ENCODE measurements around the gene SDR42E2.

DNA sequence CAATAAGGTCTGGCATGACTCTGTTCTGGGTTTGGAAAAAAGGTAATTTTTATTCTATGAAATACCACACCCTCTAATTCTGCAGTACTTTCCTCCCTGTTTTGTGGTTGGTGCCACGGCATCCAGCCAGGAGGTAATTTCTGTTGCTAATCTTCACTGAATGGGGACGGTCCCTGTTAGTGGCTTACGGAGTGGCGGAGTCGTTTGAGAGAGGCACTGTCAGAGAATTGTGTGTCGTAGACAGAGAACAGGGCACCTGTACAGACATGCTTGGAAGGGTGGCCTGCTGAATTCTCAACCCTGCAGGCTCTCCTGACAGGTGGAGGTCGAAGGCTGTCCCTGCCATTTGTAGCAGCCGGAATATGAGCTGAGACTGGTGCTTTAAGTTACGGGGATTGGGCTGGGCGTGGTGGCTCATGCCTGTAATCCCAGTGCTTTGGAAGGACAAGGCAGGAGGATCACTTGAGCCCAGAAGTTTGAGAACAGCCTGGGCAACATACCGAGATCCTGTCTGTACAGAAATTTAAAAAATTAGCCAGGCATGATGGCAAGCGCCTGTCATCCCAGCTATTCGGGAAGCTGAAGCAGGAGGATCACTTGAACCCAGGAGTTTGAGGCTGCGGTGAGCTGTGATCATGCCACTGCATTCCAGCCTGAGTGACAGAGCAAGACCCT lies 77.0 kb downstream of the SDR42E2 start:
- TF ChIP-seq, protein P1, sequence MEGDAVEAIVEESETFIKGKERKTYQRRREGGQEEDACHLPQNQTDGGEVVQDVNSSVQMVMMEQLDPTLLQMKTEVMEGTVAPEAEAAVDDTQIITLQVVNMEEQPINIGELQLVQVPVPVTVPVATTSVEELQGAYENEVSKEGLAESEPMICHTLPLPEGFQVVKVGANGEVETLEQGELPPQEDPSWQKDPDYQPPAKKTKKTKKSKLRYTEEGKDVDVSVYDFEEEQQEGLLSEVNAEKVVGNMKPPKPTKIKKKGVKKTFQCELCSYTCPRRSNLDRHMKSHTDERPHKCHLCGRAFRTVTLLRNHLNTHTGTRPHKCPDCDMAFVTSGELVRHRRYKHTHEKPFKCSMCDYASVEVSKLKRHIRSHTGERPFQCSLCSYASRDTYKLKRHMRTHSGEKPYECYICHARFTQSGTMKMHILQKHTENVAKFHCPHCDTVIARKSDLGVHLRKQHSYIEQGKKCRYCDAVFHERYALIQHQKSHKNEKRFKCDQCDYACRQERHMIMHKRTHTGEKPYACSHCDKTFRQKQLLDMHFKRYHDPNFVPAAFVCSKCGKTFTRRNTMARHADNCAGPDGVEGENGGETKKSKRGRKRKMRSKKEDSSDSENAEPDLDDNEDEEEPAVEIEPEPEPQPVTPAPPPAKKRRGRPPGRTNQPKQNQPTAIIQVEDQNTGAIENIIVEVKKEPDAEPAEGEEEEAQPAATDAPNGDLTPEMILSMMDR (tag by site-specific recombination; IDR thresholded peaks at IDR 0.05): no peak
- TF ChIP-seq TRIM28 (IDR thresholded peaks at IDR 0.05; ENCODE audit: borderline replicate concordance, low read length) (no peak), YY1 (tag by site-specific recombination; IDR thresholded peaks at IDR 0.05) (no peak), TCF7L2 (IDR thresholded peaks at IDR 0.05; ENCODE audit: borderline replicate concordance, low read depth, low read length) (no peak), KLF8 (tag by site-specific recombination; IDR thresholded peaks at IDR 0.05) (no peak), KLF9 (tag by site-specific recombination; IDR thresholded peaks at IDR 0.05; ENCODE audit: low read depth) (no peak), ZNF324 (tag by site-specific recombination; IDR thresholded peaks at IDR 0.05) (no peak), ZNF350 (tag by site-specific recombination; IDR thresholded peaks at IDR 0.05) (no peak), ZNF114 (tag by site-specific recombination; IDR thresholded peaks at IDR 0.05) (no peak)
- TF ChIP-seq, protein P2, sequence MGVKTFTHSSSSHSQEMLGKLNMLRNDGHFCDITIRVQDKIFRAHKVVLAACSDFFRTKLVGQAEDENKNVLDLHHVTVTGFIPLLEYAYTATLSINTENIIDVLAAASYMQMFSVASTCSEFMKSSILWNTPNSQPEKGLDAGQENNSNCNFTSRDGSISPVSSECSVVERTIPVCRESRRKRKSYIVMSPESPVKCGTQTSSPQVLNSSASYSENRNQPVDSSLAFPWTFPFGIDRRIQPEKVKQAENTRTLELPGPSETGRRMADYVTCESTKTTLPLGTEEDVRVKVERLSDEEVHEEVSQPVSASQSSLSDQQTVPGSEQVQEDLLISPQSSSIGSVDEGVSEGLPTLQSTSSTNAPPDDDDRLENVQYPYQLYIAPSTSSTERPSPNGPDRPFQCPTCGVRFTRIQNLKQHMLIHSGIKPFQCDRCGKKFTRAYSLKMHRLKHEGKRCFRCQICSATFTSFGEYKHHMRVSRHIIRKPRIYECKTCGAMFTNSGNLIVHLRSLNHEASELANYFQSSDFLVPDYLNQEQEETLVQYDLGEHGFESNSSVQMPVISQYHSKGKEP (tag by site-specific recombination; IDR thresholded peaks at IDR 0.05): no peak
- TF ChIP-seq, protein P3, sequence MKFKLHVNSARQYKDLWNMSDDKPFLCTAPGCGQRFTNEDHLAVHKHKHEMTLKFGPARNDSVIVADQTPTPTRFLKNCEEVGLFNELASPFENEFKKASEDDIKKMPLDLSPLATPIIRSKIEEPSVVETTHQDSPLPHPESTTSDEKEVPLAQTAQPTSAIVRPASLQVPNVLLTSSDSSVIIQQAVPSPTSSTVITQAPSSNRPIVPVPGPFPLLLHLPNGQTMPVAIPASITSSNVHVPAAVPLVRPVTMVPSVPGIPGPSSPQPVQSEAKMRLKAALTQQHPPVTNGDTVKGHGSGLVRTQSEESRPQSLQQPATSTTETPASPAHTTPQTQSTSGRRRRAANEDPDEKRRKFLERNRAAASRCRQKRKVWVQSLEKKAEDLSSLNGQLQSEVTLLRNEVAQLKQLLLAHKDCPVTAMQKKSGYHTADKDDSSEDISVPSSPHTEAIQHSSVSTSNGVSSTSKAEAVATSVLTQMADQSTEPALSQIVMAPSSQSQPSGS (tag by site-specific recombination; IDR thresholded peaks at IDR 0.05; ENCODE audit: low read depth): no peak
- TF ChIP-seq, protein P4, sequence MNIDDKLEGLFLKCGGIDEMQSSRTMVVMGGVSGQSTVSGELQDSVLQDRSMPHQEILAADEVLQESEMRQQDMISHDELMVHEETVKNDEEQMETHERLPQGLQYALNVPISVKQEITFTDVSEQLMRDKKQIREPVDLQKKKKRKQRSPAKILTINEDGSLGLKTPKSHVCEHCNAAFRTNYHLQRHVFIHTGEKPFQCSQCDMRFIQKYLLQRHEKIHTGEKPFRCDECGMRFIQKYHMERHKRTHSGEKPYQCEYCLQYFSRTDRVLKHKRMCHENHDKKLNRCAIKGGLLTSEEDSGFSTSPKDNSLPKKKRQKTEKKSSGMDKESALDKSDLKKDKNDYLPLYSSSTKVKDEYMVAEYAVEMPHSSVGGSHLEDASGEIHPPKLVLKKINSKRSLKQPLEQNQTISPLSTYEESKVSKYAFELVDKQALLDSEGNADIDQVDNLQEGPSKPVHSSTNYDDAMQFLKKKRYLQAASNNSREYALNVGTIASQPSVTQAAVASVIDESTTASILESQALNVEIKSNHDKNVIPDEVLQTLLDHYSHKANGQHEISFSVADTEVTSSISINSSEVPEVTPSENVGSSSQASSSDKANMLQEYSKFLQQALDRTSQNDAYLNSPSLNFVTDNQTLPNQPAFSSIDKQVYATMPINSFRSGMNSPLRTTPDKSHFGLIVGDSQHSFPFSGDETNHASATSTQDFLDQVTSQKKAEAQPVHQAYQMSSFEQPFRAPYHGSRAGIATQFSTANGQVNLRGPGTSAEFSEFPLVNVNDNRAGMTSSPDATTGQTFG (tag by site-specific recombination; IDR thresholded peaks at IDR 0.05; ENCODE audit: borderline replicate concordance): no peak
- TF ChIP-seq, protein P5, sequence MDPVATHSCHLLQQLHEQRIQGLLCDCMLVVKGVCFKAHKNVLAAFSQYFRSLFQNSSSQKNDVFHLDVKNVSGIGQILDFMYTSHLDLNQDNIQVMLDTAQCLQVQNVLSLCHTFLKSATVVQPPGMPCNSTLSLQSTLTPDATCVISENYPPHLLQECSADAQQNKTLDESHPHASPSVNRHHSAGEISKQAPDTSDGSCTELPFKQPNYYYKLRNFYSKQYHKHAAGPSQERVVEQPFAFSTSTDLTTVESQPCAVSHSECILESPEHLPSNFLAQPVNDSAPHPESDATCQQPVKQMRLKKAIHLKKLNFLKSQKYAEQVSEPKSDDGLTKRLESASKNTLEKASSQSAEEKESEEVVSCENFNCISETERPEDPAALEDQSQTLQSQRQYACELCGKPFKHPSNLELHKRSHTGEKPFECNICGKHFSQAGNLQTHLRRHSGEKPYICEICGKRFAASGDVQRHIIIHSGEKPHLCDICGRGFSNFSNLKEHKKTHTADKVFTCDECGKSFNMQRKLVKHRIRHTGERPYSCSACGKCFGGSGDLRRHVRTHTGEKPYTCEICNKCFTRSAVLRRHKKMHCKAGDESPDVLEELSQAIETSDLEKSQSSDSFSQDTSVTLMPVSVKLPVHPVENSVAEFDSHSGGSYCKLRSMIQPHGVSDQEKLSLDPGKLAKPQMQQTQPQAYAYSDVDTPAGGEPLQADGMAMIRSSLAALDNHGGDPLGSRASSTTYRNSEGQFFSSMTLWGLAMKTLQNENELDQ (tag by site-specific recombination; IDR thresholded peaks at IDR 0.05; ENCODE audit: low read depth): no peak

All from HEK293 (cell line).